ENCODE results near the gene CDH23. TPM values are rescaled to one million over a fixed set of nuclear protein-coding genes. Genes with fewer than 3 reads are reported as not detected.
"Not testable (repeated sequence)": the region's sequence is repeated elsewhere in the genome, so short reads cannot be mapped to it uniquely, and the experiment has no call there.

Gene CDH23
- total and polyA plus RNA-seq, 10 donors, result 2.0 to 19.9 (median 11.0) TPM

GRCh38 chr10:71850743-71851464 lies 454.2 kb downstream of the CDH23 start, which contains the start of gene PSAP:
TSS of gene PSAP (minus strand) at chr10:71851251. CDS start at chr10:71851221, 30 bp downstream.
- Histone ChIP-seq H3K27me3 (replicated peaks in 1 of 7) (no peaks in the 10 kb centered on the region), H3K4me3 (peak within 1 kb of the TSS; percentile 78 to 97 (median 92)), H3K9me3 (no peaks in the 10 kb centered on the region), H3K4me1 (peaks cover 13 to 65% (median 58%) of the 10 kb centered on the region in 6 donors), H3K27ac (peak within 1 kb of the TSS; percentile 90 to 98 (median 97)), H3K36me3 (peaks cover 0 to 4% (median 0%) of the 10 kb centered on the region in 6 donors)
- 0 to 1% (median 0%) methylated on average over 34 to 49 of the region's 49 CpGs for WGBS, 5 donors
- intact Hi-C loops (cut with DNase I; ENCODE audit: low total_unique reads), result no loop called here
- TF ChIP-seq CTCF (IDR thresholded peaks at IDR 0.05 in 8 of 11, conservative IDR thresholded peaks at IDR 0.05 in 3 of 11), result peak in 3 of 11 experiments; percentile 31 to 46 (median 41)
- TF ChIP-seq POLR2AphosphoS5 (IDR thresholded peaks at IDR 0.05), result peak; percentile 100
- TF ChIP-seq POLR2A (IDR thresholded peaks at IDR 0.05), result peak; percentile 96 to 99 (median 97)
- DNase-seq, result peak; percentile 100

- peak in 1 of 11 experiments; percentile 11 for TF ChIP-seq CTCF (IDR thresholded peaks at IDR 0.05 in 8 of 11, conservative IDR thresholded peaks at IDR 0.05 in 3 of 11)
- intact Hi-C loops (cut with DNase I; ENCODE audit: low total_unique reads); DNase-seq; H3K36me3 ChIP-seq; H3K27me3 ChIP-seq (replicated peaks in 1 of 7); H3K9me3 ChIP-seq: not testable (repeated sequence)
- Histone ChIP-seq H3K4me3 (peak overlapping the region; percentile 78 to 97 (median 92)), H3K27ac (peak overlapping the region; percentile 90 to 98 (median 97)), H3K4me1 (peaks cover 10 to 58% (median 51%) of the 10 kb centered on the region in 6 donors)
- 41 to 50% (median 44%) methylated on average over 20 of the region's 20 CpGs for WGBS, 5 donors
Observed at GRCh38 chr10:71851465-71852095, 454.9 kb downstream of the CDH23 start.

- Histone ChIP-seq H3K9me3 (no peaks in the 10 kb centered on the region), H3K4me1 (peaks cover 10 to 49% (median 45%) of the 10 kb centered on the region in 6 donors), H3K27ac (peak overlapping the region in 6 of 8 donors; percentile 32 to 98 (median 96)), H3K27me3 (replicated peaks in 1 of 7) (no peaks in the 10 kb centered on the region), H3K4me3 (peak overlapping the region in 1 of 8 donors; percentile 3), H3K36me3 (peaks cover 0 to 4% (median 0%) of the 10 kb centered on the region in 6 donors)
- peak; percentile 91 for DNase-seq
- WGBS, 5 donors, result 45 to 69% (median 64%) methylated on average over 7 to 11 of the region's 11 CpGs
- intact Hi-C loops (cut with DNase I; ENCODE audit: low total_unique reads), result no loop called here
- TF ChIP-seq POLR2A (IDR thresholded peaks at IDR 0.05), result no peak
- TF ChIP-seq POLR2AphosphoS5 (IDR thresholded peaks at IDR 0.05), result peak; percentile 57 to 73 (median 69)
- TF ChIP-seq CTCF (IDR thresholded peaks at IDR 0.05 in 8 of 11, conservative IDR thresholded peaks at IDR 0.05 in 3 of 11), result no peak
Observed at GRCh38 chr10:71852355-71852937, 455.7 kb downstream of the CDH23 start.
